CD4-positive, alpha-beta T cell (primary cell): ENCODE data around the gene SATB2. TPM values are rescaled to one million over a fixed set of nuclear protein-coding genes. Genes with fewer than 3 reads are reported as not detected.

ENCODE experiments used
- ATAC-seq: fragments of 200-7000 bp; cut with Tn5 transposase; one replicate; pipeline ENCODE4 v1.10.0; 2022; ENCODE audit warnings: mild to moderate bottlenecking; ENCODE audit not compliant: poor library complexity
- CTCF ChIA-PET: fragments of 350-600 bp; sonication (Branson Sonifier 250); formaldehyde crosslinking; loops from one replicate; lab custom pipeline; 2021; ENCODE audit warnings: antibody characterized with exemption, inconsistent platforms; lab: Charles Lee
- POLR2A ChIA-PET: fragments of 350-600 bp; sonication (Branson Sonifier 250); formaldehyde crosslinking; loops from one replicate; lab custom pipeline; 2021; ENCODE audit warnings: antibody characterized with exemption, inconsistent platforms; lab: Charles Lee
- DNase-seq, 14 experiments: peaks; one replicate each; pipeline ENCODE4 v3.0.0-alpha.2; 2013 to 2020; ENCODE audit warnings: mixed read lengths in 2 of 14
- H3K27ac ChIP-seq, 2 donors: one replicate each; pipeline versions ENCODE4 v1.5.1 to v1.7.0; 2013; ENCODE audit warnings: low read length in 2 of 2, low read depth in 1 of 2, mild to moderate bottlenecking in 1 of 2
- H3K27me3 ChIP-seq, 2 experiments: 1 replicate in 1 of 2; 2 replicates in 1 of 2; pipeline versions ENCODE4 v1.6.1 to v1.7.0; 2013; ENCODE audit warnings: low read length in 2 of 2, control low read depth in 1 of 2, mild to moderate bottlenecking in 1 of 2, moderate library complexity in 1 of 2; ENCODE audit not compliant: insufficient read depth in 2 of 2, control insufficient read depth in 1 of 2
- H3K36me3 ChIP-seq: one replicate; pipeline ENCODE4 v1.6.1; 2013; ENCODE audit warnings: low read length, control low read depth; ENCODE audit not compliant: insufficient read depth
- H3K4me1 ChIP-seq: one replicate; pipeline ENCODE4 v1.6.1; 2013; ENCODE audit warnings: low read length, control low read depth; ENCODE audit not compliant: insufficient read depth
- H3K4me3 ChIP-seq: one replicate; pipeline ENCODE4 v1.5.1; 2013; ENCODE audit warnings: mild to moderate bottlenecking, low read length, moderate library complexity
- H3K9me3 ChIP-seq, 2 experiments: 1 replicate in 1 of 2; 2 replicates in 1 of 2; pipeline versions ENCODE4 v1.6.1 to v1.7.0; 2013; ENCODE audit warnings: low read length in 2 of 2, mild to moderate bottlenecking in 2 of 2, control low read depth in 1 of 2, moderate library complexity in 1 of 2; ENCODE audit not compliant: control insufficient read depth in 1 of 2, insufficient read depth in 1 of 2
- H3K27ac Mint-ChIP-seq: one replicate; pipeline ENCODE4 v1.8.0; 2020; ENCODE audit warnings: mixed read lengths
- H3K27me3 Mint-ChIP-seq: one replicate; pipeline ENCODE4 v1.8.0; 2021; ENCODE audit warnings: mixed read lengths
- H3K36me3 Mint-ChIP-seq: one replicate; pipeline ENCODE4 v1.8.0; 2021; ENCODE audit warnings: low read depth, mixed read lengths
- H3K4me1 Mint-ChIP-seq: one replicate; pipeline ENCODE4 v1.8.0; 2021; ENCODE audit warnings: low read depth, mixed read lengths
- H3K4me3 Mint-ChIP-seq: one replicate; pipeline ENCODE4 v1.8.0; 2020; ENCODE audit warnings: mild to moderate bottlenecking, mixed read lengths
- H3K9me3 Mint-ChIP-seq: one replicate; pipeline ENCODE4 v1.8.0; 2020; ENCODE audit warnings: mixed read lengths
- CTCF ChIP-seq: fragments of 200-600 bp; IDR thresholded peaks from one replicate; pipeline ENCODE4 v1.8.0; 2022; ENCODE audit warnings: antibody characterized with exemption, mild to moderate bottlenecking
- intact Hi-C, 2 experiments: fragments of 100-400 bp; cut with DNase I in 1 of 2; cut with micrococcal nuclease in 1 of 2; formaldehyde crosslinking; loops; one replicate each; pipeline versions ENCODE4 v1.15.1 to v1.9.0; 2023 to 2025; cut with DNase I, micrococcal nuclease
- total RNA-seq, 174 experiments: library from RNA in 2 of 174; stranded (reverse) in 2 of 174; gene quantifications; one replicate each; pipeline ENCODE4 v1.2.3 and lab custom pipeline; 2021 to 2026

Gene SATB2
- total RNA-seq, 2 experiments from 2014 or later, result not detected

- intact Hi-C loops, result no loop called here
- no peak for ATAC-seq
- H3K36me3 Mint-ChIP-seq, result no peaks in the 10 kb centered on the region
- peaks cover 17% of the 10 kb centered on the region for H3K27me3 Mint-ChIP-seq
- no peak for TF ChIP-seq CTCF
- H3K4me3 Mint-ChIP-seq, result no peak overlapping the region
- no peak for DNase-seq
- no peaks in the 10 kb centered on the region for H3K9me3 Mint-ChIP-seq
- no peaks in the 10 kb centered on the region for H3K9me3 ChIP-seq
- H3K36me3 ChIP-seq, result no peaks in the 10 kb centered on the region
- no peaks in the 10 kb centered on the region for H3K4me1 ChIP-seq
- H3K27ac Mint-ChIP-seq, result no peak overlapping the region
- no peak overlapping the region for H3K27ac ChIP-seq
- H3K4me3 ChIP-seq, result no peak overlapping the region
- ChIA-PET POLR2A (no interaction called here), CTCF (interaction anchor here (0.7 kb wide), 1 partner anchor 942 kb away, joined by 3 read pairs; no protein-coding TSS in a partner anchor)
- H3K4me1 Mint-ChIP-seq, result no peaks in the 10 kb centered on the region
- H3K27me3 ChIP-seq, result no peaks in the 10 kb centered on the region
These were observed 43.7 kb downstream of the SATB2 start for GRCh38 chr2:199414001-199414400.

- CTCF ChIA-PET, result no interaction called here
- no peaks in the 10 kb centered on the region for H3K36me3 ChIP-seq
- H3K36me3 Mint-ChIP-seq, result no peaks in the 10 kb centered on the region
- H3K9me3 Mint-ChIP-seq, result no peaks in the 10 kb centered on the region
- H3K9me3 ChIP-seq, result no peaks in the 10 kb centered on the region
- H3K4me3 ChIP-seq, result no peak overlapping the region
- no peaks in the 10 kb centered on the region for H3K27me3 ChIP-seq
- H3K4me1 ChIP-seq, result no peaks in the 10 kb centered on the region
- TF ChIP-seq CTCF, result no peak
- peaks cover 9% of the 10 kb centered on the region for H3K27me3 Mint-ChIP-seq
- no peak overlapping the region for H3K4me3 Mint-ChIP-seq
- ATAC-seq (no peak), DNase-seq (no peak)
- H3K27ac ChIP-seq, result no peak overlapping the region
- no peak overlapping the region for H3K27ac Mint-ChIP-seq
- no peaks in the 10 kb centered on the region for H3K4me1 Mint-ChIP-seq
- intact Hi-C loops, result no loop called here
- POLR2A ChIA-PET, result no interaction called here
These were observed 47.8 kb downstream of the SATB2 start for GRCh38 chr2:199409759-199410529.

GRCh38 chr2:199407421-199407820 lies 50.3 kb downstream of the SATB2 start:
- H3K4me3 Mint-ChIP-seq, result no peak overlapping the region
- Histone ChIP-seq H3K36me3 (no peaks in the 10 kb centered on the region), H3K27me3 (no peaks in the 10 kb centered on the region), H3K4me3 (no peak overlapping the region), H3K9me3 (no peaks in the 10 kb centered on the region), H3K27ac (no peak overlapping the region), H3K4me1 (no peaks in the 10 kb centered on the region)
- no peak overlapping the region for H3K27ac Mint-ChIP-seq
- ATAC-seq, result no peak
- intact Hi-C loops, result no loop called here
- POLR2A ChIA-PET, result no interaction called here
- H3K4me1 Mint-ChIP-seq, result no peaks in the 10 kb centered on the region
- CTCF ChIA-PET, result no interaction called here
- no peak for TF ChIP-seq CTCF
- no peak for DNase-seq
- no peaks in the 10 kb centered on the region for H3K9me3 Mint-ChIP-seq
- peaks cover 16% of the 10 kb centered on the region for H3K27me3 Mint-ChIP-seq
- H3K36me3 Mint-ChIP-seq, result no peaks in the 10 kb centered on the region
